Measurements from ENCODE around the gene OTOP2.

Gene OTOP2

DNA sequence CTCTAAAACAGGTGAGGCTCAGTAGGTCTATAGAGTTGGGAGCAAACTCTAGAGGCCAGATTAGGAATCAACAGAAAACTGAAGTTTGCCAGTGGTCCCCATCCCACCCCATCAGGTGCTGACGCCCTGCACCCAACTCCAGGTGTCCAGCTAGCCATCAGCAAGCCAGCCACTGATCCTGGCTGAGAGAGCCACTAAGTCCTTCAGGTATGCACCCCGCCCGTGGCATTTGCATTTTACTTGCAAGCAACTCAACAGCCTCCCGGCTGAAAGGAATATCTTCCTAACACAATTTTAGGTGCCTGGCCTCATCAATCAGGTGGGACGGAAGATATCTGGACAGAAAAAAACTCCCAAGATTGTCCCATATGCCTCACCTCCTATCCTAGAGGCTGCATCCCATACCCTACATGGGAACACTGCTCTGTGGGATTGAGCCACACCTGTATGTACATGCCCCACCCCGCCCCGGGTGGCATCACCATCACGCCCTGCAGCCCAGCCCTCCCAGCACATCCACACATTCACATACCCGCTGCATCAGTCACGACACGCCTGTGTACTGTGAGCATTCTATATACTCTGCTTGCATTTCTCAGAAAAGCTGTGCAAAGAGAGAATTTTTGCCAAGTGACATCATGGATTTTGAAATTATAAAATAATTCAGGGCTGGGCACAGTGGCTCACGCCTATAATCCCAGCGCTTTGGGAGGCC is 19.9 kb downstream of the OTOP2 start:
- Mint-ChIP-seq H3K9me3 (no peaks in the 10 kb centered on the region), H3K27me3 (peaks cover 13 to 62% of the 10 kb centered on the region in 2 donors), H3K4me3 (no peak overlapping the region), H3K27ac (no peak overlapping the region), H3K4me1 (ENCODE audit: low read depth in 2 of 2) (peaks cover 0 to 4% of the 10 kb centered on the region in 2 donors), H3K36me3 (ENCODE audit: insufficient read depth) (no peaks in the 10 kb centered on the region)
- ATAC-seq (replicated peaks) (no peak), DNase-seq (no peak)

- H3K27ac Mint-ChIP-seq = no peak overlapping the region
- H3K27me3 Mint-ChIP-seq = peaks cover 7 to 60% of the 10 kb centered on the region in 2 donors
- no peak for ATAC-seq (replicated peaks)
- H3K4me3 Mint-ChIP-seq = no peak overlapping the region
- no peaks in the 10 kb centered on the region for H3K9me3 Mint-ChIP-seq
- no peaks in the 10 kb centered on the region for H3K4me1 Mint-ChIP-seq (ENCODE audit: low read depth in 2 of 2)
- no peaks in the 10 kb centered on the region for H3K36me3 Mint-ChIP-seq (ENCODE audit: insufficient read depth)
- no peak for DNase-seq
Observed at GRCh38 chr17:74945543-74945942, 21.5 kb downstream of the OTOP2 start.

- Mint-ChIP-seq H3K27ac (no peak overlapping the region), H3K4me3 (no peak overlapping the region), H3K36me3 (ENCODE audit: insufficient read depth) (no peaks in the 10 kb centered on the region), H3K9me3 (no peaks in the 10 kb centered on the region), H3K27me3 (peaks cover 6 to 50% of the 10 kb centered on the region in 2 donors), H3K4me1 (ENCODE audit: low read depth in 2 of 2) (no peaks in the 10 kb centered on the region)
- DNase-seq (no peak), ATAC-seq (replicated peaks) (no peak)
Observed at GRCh38 chr17:74946641-74947040, 22.6 kb downstream of the OTOP2 start.

DNA sequence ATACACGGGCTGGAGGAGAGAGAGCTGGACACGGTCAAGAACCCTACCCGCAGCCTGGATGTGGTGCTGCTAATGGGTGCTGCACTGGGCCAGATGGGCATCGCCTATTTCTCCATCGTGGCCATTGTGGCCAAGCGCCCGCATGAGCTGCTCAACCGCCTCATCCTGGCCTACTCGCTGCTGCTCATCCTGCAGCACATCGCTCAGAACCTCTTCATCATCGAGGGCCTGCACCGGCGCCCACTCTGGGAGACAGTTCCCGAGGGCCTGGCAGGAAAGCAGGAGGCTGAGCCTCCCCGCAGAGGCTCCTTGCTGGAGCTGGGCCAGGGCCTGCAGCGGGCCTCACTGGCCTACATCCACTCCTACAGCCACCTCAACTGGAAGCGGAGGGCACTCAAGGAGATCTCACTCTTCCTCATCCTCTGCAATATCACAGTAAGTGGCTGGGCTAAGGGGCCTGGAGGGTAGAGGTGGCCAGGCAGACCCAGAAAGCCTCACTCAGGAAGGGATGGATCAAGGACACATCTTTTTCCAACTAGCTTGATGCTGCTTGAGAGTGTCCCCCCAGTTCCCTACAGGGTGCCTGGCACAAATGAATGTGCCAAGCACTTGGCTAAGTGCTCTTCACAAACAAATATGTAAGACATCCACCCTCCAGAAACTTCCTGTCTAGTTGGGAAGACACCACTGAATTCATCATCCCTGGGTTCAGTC is 23.1 kb downstream of the OTOP2 start:
- DNase-seq (no peak), ATAC-seq (replicated peaks) (no peak)
- H3K27me3 Mint-ChIP-seq = peaks cover under 1 to 46% of the 10 kb centered on the region in 2 donors
- no peaks in the 10 kb centered on the region for H3K4me1 Mint-ChIP-seq (ENCODE audit: low read depth in 2 of 2)
- no peaks in the 10 kb centered on the region for H3K9me3 Mint-ChIP-seq
- no peak overlapping the region for H3K27ac Mint-ChIP-seq
- no peak overlapping the region for H3K4me3 Mint-ChIP-seq
- H3K36me3 Mint-ChIP-seq (ENCODE audit: insufficient read depth) = no peaks in the 10 kb centered on the region

- no peaks in the 10 kb centered on the region for H3K9me3 Mint-ChIP-seq
- H3K36me3 Mint-ChIP-seq (ENCODE audit: insufficient read depth) = no peaks in the 10 kb centered on the region
- H3K27me3 Mint-ChIP-seq = peaks cover 0 to 35% of the 10 kb centered on the region in 2 donors
- ATAC-seq (replicated peaks) (no peak), DNase-seq (no peak)
- no peaks in the 10 kb centered on the region for H3K4me1 Mint-ChIP-seq (ENCODE audit: low read depth in 2 of 2)
- H3K4me3 Mint-ChIP-seq = no peak overlapping the region
- no peak overlapping the region for H3K27ac Mint-ChIP-seq
Observed at GRCh38 chr17:74949455-74950115, 25.5 kb downstream of the OTOP2 start.

GRCh38 chr17:74950207-74950606 is 26.1 kb downstream of the OTOP2 start:
- Mint-ChIP-seq H3K27me3 (peaks cover 0 to 35% of the 10 kb centered on the region in 2 donors), H3K36me3 (ENCODE audit: insufficient read depth) (no peaks in the 10 kb centered on the region), H3K9me3 (no peaks in the 10 kb centered on the region), H3K4me1 (ENCODE audit: low read depth in 2 of 2) (no peaks in the 10 kb centered on the region), H3K4me3 (no peak overlapping the region), H3K27ac (no peak overlapping the region)
- DNase-seq (no peak), ATAC-seq (replicated peaks) (no peak)

GRCh38 chr17:74951065-74951464 is 27.0 kb downstream of the OTOP2 start:
- Mint-ChIP-seq H3K4me1 (ENCODE audit: low read depth in 2 of 2) (no peaks in the 10 kb centered on the region), H3K9me3 (no peaks in the 10 kb centered on the region), H3K27me3 (peaks cover 0 to 35% of the 10 kb centered on the region in 2 donors), H3K4me3 (no peak overlapping the region), H3K27ac (no peak overlapping the region), H3K36me3 (ENCODE audit: insufficient read depth) (no peaks in the 10 kb centered on the region)
- DNase-seq (no peak), ATAC-seq (replicated peaks) (no peak)

GRCh38 chr17:74951680-74952421 is 27.8 kb downstream of the OTOP2 start:
- no peaks in the 10 kb centered on the region for H3K36me3 Mint-ChIP-seq (ENCODE audit: insufficient read depth)
- no peak for DNase-seq
- no peaks in the 10 kb centered on the region for H3K4me1 Mint-ChIP-seq (ENCODE audit: low read depth in 2 of 2)
- peaks cover 0 to 32% of the 10 kb centered on the region in 2 donors for H3K27me3 Mint-ChIP-seq
- no peak overlapping the region for H3K4me3 Mint-ChIP-seq
- H3K9me3 Mint-ChIP-seq = no peaks in the 10 kb centered on the region
- ATAC-seq (replicated peaks) = no peak
- peak overlapping the region in 1 of 2 donors; percentile 63 for H3K27ac Mint-ChIP-seq

DNA sequence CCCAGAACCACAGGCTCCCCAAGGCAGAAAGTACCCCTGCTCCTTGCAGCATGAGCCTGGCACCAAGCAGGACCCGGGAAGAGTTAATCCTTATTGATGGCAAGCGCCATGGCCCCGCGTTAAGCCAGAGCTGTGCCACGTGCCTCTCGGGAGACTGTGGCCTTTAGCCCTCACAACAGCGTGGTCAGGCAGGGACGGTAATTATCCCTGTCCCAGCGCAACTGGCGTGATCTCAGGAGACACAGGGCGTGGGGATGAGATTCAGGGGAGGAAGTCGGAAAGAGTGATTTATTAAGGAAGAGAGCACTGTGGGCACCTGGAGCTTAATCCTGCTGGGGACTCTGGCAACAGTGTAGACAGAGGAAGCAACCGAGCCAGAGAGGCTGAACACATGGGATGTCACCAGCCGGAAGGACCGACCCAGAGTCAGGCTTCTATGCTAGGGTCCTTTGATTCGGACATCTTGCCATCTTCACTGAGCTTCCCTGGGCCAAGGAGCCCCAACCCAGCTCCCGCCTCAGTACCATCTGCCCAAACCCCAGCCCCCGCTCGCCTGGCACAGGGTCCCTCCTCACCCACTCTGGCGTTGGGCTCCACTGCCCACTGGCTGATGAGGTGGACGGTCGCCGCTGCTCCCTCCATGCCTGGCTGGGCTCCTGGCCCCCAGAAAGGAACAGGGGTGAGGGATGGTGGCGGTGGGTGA is 28.5 kb downstream of the OTOP2 start:
- ATAC-seq (replicated peaks) (no peak), DNase-seq (no peak)
- Mint-ChIP-seq H3K4me3 (no peak overlapping the region), H3K27ac (peak overlapping the region in 1 of 2 donors; percentile 63), H3K4me1 (ENCODE audit: low read depth in 2 of 2) (no peaks in the 10 kb centered on the region), H3K36me3 (ENCODE audit: insufficient read depth) (no peaks in the 10 kb centered on the region), H3K27me3 (peaks cover 0 to 28% of the 10 kb centered on the region in 2 donors), H3K9me3 (no peaks in the 10 kb centered on the region)

DNA sequence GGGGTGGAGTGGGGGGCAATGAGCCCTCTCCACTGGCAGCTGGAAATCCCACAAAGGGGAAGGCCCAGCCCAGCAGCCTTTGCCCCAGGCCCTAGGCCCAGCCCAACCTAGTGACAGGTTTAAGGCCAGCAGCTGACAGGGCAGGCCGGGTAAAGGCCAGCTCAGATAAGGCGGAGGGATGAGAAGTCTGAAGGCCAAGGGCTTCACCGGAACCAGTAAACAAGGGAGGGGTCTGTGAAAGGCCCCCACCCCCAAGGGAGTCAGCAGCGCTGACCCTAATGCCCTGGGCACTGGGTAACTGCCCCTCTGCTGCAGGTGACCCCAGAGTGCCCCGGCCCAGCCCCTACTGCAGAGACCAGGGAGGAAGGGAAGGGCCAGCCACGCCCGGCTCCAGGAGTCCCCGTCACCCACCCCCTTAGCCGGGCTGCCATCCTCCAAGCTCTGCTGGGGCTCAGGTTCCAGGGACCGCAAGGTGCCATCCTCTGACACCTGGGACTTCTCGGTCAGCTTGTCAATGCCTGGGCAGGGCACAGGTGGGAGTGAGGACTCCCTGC is 29.1 kb downstream of the OTOP2 start:
- Mint-ChIP-seq H3K4me1 (ENCODE audit: low read depth in 2 of 2) (peaks cover 0 to 2% of the 10 kb centered on the region in 2 donors), H3K27ac (no peak overlapping the region), H3K4me3 (no peak overlapping the region), H3K36me3 (ENCODE audit: insufficient read depth) (no peaks in the 10 kb centered on the region), H3K9me3 (no peaks in the 10 kb centered on the region), H3K27me3 (peaks cover 0 to 22% of the 10 kb centered on the region in 2 donors)
- no peak for ATAC-seq (replicated peaks)
- no peak for DNase-seq

DNA sequence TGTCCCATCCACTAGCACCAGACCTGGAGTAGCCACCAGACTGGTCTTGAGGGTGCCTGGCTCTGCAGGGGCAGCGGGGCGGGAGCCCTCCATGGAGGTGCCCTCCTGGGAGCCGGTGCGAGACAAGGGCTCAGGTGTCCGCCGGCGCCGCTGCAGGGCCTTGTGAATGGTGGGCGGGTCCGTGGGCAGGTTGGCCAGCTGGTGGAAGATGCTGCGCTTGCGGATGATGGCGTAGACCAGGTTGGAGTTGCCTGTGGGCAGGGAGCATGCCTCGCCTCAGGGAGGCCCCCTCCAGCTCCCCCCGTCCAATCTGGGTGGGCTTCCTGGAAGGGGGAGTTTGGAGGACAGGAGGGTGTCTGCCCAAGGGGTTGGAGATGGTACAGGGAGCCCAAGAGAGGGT is 30.0 kb downstream of the OTOP2 start:
- H3K4me1 Mint-ChIP-seq (ENCODE audit: low read depth in 2 of 2) = peaks cover 0 to 3% of the 10 kb centered on the region in 2 donors
- DNase-seq = no peak
- H3K4me3 Mint-ChIP-seq = no peak overlapping the region
- ATAC-seq (replicated peaks) = no peak
- H3K36me3 Mint-ChIP-seq (ENCODE audit: insufficient read depth) = no peaks in the 10 kb centered on the region
- H3K27me3 Mint-ChIP-seq = peaks cover 0 to 20% of the 10 kb centered on the region in 2 donors
- no peaks in the 10 kb centered on the region for H3K9me3 Mint-ChIP-seq
- H3K27ac Mint-ChIP-seq = no peak overlapping the region

DNA sequence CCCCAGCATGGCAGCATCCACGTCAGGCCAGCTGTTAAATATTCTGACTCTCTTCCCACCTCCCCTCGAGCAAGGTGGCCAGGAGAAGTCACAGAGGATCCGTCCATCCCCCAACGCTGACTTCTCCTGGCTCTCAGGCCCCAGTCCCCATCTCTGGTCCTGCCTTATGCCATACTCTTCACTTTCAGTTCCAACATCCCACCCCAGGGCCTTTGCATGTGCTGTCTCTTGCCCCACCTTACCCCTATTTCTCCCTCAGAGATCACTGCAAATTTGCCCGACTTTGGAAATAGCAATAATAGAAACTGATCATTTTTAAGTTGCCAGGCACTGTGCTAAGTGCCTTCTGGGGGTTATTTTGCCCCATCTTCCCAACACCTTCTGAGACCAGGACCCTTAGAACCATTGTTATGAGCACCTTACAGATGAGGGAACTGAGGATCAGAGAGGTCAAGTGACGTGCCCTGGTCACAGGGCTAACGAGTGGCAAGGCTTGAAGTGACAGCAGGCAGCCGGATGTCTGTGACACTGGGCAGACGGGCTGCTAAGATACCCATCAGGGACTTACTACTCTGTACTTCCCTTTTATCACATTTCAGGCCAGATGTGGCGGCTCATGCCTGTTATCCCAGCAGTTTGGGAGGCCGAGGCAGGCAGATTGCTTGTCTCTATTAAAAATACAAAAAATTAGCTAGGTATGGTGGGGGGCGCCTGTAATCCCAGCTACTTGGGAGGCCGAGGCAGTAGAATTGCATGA is 30.8 kb downstream of the OTOP2 start:
- H3K36me3 Mint-ChIP-seq (ENCODE audit: insufficient read depth) = no peaks in the 10 kb centered on the region
- H3K4me3 Mint-ChIP-seq = no peak overlapping the region
- ATAC-seq (replicated peaks) (no peak), DNase-seq (no peak)
- no peak overlapping the region for H3K27ac Mint-ChIP-seq
- peaks cover 0 to 19% of the 10 kb centered on the region in 2 donors for H3K27me3 Mint-ChIP-seq
- H3K4me1 Mint-ChIP-seq (ENCODE audit: low read depth in 2 of 2) = peaks cover 0 to 3% of the 10 kb centered on the region in 2 donors
- H3K9me3 Mint-ChIP-seq = no peaks in the 10 kb centered on the region
